CD4-positive, alpha-beta T cell treated with Interleukin-15 for 4 hours (primary cell): Measurements from ENCODE around the gene IL6ST.
"Not testable (repeated sequence)": the region's sequence is repeated elsewhere in the genome, so short reads cannot be mapped to it uniquely, and the experiment has no call there.

Experiments used
- DNase-seq: peaks from one replicate; pipeline ENCODE4 v3.0.0-alpha.2; 2020; ENCODE audit warnings: low spot score

IL6ST gene

GRCh38 chr5:55994495-55994997 is at the start of gene IL6ST:
Gene IL6ST (minus strand): TSS chr5:55994963. CDS start chr5:55976278, 18,685 bp downstream.
- DNase-seq: peak; percentile 37

GRCh38 chr5:56039985-56040384 is 45.2 kb upstream of the IL6ST start:
- no peak for DNase-seq

GRCh38 chr5:56038206-56038605 is 43.4 kb upstream of the IL6ST start:
- not testable (repeated sequence) for DNase-seq

- DNase-seq: no peak
Measured at GRCh38 chr5:56037531-56038010, 42.8 kb upstream of the IL6ST start.

GRCh38 chr5:56035394-56035793 is 40.6 kb upstream of the IL6ST start:
- not testable (repeated sequence) for DNase-seq

- DNase-seq: not testable (repeated sequence)
Measured at GRCh38 chr5:56029871-56030630, 35.3 kb upstream of the IL6ST start.

GRCh38 chr5:56029457-56029856 is 34.7 kb upstream of the IL6ST start:
- DNase-seq: no peak

GRCh38 chr5:56028708-56029107 is 33.9 kb upstream of the IL6ST start:
- no peak for DNase-seq

GRCh38 chr5:56026863-56027300 is 32.1 kb upstream of the IL6ST start:
- DNase-seq: no peak

- no peak for DNase-seq
Measured at GRCh38 chr5:56025151-56025885, 30.6 kb upstream of the IL6ST start.

- DNase-seq: no peak
Measured at GRCh38 chr5:56024810-56025150, 30.0 kb upstream of the IL6ST start.

GRCh38 chr5:56023296-56023695 is 28.5 kb upstream of the IL6ST start:
- no peak for DNase-seq

- no peak for DNase-seq
Measured at GRCh38 chr5:56019306-56020272, 24.8 kb upstream of the IL6ST start.

GRCh38 chr5:56018832-56019231 is 24.1 kb upstream of the IL6ST start:
- DNase-seq: no peak

GRCh38 chr5:56014701-56015100 is 19.9 kb upstream of the IL6ST start:
- not testable (repeated sequence) for DNase-seq

GRCh38 chr5:56013939-56014338 is 19.2 kb upstream of the IL6ST start:
- DNase-seq: not testable (repeated sequence)

GRCh38 chr5:56012281-56012963 is 17.7 kb upstream of the IL6ST start:
- DNase-seq: peak; percentile 38

GRCh38 chr5:56011835-56012234 is 17.1 kb upstream of the IL6ST start:
- DNase-seq: no peak

GRCh38 chr5:56010431-56010830 is 15.7 kb upstream of the IL6ST start:
- no peak for DNase-seq

- DNase-seq: no peak
Measured at GRCh38 chr5:56006600-56006999, 11.8 kb upstream of the IL6ST start.

- DNase-seq: no peak
Measured at GRCh38 chr5:56006094-56006493, 11.3 kb upstream of the IL6ST start.
